ENCODE measurements around the gene HLX.

Gene HLX

DNA sequence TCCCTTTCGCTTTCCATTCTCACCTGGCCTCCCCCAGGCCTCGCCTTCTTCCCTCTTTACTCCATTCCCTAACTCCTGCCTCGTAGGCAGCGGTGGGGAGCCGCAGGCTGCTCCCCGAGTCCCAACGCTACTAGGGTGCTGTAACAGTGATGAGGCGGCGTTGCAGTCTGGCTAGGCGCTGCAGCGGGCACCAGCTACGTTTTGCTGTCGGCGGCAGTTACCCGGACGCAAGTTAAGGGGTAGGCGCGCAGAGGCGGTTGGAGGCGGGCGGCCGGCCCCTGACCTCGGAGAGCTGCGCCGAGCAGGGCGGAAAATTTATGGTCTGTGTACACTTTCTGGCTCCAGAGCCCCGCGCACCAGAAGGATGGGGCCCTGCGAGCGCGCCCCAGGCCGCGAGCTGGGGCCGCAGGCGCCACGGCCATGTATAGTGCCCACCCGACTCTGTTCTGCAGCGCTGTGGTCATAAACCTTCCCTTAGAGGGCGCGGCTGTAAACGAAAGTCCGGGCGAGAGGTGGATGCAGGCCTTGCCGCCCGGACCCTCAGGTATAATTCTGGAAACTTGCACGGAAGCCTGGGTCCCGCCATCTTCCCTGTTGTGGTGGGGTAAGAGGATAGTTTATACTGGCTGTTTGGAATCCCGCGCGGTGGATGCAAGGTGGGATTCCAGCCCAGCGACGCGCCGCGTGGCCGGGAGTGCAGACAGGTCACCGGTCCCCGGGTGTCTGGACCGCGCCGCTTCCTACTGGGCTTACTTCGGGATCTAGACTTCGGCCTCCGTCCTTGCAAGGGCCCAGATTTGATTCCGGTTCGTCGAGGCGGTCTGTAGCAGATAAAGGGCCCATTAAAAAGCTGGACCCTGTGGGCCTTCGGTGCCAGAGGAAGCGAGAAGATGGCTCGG, 15.0 kb downstream of the HLX start:
- in situ Hi-C loops (cut with MboI; ENCODE audit: low sequenced_read_pairs): loop anchor here (25.0 kb wide), 1 partner anchor 843 kb away; the partner anchor contains the start of gene DUSP10

DNA sequence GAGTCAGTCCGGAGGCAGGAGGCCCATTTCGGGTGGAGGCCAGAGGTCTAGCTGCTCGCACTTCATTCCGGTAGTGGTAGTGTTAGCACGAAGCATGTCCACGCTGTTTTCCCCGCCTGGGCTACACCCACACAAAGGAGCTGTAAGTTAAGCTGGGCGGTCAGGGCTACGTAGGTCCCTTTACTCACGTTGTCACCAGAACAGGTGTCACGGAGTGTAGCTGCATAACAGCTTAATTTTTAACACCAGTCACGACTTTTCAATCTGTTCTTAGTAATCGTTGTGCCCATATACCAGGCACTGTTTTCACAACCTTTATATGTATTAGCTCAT, 15.6 kb downstream of the HLX start:
- in situ Hi-C loops (cut with MboI; ENCODE audit: low sequenced_read_pairs): loop anchor here (25.0 kb wide), 1 partner anchor 842 kb away; the partner anchor contains the start of gene DUSP10

DNA sequence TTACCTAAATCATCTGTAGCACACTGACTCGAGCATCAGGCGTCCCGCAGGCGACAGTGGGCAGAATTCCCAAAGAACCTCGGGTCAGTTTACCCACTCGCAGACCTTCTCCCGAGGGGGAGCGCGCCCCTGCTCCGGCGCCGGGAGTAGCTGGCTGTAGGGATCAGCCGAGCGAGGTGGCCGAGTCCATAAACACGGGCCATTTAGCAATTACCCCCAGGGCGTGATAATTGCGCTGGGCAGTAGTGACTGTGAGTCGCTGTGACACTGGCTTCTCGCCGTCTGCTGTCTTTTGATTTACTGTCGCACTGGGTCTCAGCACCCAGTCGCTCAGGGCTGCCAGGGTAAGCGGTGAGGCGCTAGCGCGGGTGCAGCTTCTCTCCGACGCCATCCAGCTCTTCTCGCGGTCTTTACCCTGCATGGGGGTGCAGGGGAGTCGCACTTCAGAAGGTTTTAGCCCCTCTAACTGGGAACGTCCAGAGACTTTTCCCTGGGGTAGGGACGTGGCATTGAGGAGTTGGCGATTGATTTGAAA, 16.2 kb downstream of the HLX start:
- in situ Hi-C loops (cut with MboI; ENCODE audit: low sequenced_read_pairs): loop anchor here (25.0 kb wide), 1 partner anchor 842 kb away; the partner anchor contains the start of gene DUSP10

DNA sequence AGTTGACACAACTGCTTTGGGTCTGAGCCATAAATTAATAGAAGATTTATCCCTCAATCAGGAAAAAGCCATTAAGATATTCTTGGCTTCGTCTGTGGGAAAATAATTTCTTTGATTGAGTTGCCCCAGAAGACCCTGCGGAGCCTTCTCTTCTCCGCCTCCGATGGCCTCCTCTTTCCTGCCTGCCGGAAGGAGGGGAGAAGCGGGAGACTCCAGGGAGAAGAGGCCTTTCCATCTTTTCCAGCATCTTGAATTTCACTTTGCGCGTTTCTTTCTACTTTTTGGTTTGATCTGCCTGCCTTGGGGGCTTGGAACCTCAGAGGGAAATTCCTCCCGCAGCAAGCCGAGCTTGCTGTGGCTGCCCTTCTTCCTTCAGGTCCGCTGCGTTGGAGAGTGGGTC, 16.8 kb downstream of the HLX start:
- in situ Hi-C loops (cut with MboI; ENCODE audit: low sequenced_read_pairs): loop anchor here (25.0 kb wide), 1 partner anchor 841 kb away; the partner anchor contains the start of gene DUSP10

DNA sequence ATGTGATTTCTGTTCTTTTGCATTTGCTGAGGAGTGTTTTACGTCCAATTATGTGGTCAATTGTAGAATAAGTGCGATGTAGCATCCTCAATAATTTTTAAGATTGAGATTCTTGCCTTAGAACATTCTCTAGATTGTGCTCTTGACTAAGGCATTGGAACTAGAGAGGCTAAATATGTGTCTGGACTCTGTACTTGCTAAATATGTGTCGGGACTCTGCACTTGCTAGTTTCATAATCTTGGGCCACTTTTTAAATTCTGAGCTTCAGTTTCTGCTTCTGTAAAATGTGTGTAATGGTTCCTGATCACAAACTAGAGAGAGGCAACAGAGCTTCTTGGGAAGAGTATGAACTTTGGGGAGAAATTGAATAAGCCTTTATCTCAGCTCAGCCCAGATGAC, 21.6 kb downstream of the HLX start:
- in situ Hi-C loops (cut with MboI; ENCODE audit: low sequenced_read_pairs): no loop called here

DNA sequence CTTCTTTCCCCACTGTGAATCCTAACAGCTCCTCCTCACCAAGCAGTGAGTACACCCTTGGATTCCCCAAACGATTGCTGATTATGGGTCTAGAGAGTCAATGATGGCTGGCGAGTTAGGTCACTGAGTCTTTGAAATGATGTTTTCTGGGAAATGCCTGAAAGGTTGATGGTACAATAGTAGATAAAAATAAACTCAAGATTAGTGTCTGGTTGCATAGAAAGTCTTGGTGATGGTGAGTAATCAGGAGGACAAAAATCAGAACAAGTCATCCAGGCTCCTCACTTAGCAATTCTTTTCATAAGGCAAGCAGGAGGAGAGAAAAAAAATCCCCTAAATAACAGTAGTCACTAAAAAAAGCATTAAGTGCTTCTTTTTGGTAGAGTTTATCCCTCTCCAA, 22.6 kb downstream of the HLX start:
- in situ Hi-C loops (cut with MboI; ENCODE audit: low sequenced_read_pairs): no loop called here

DNA sequence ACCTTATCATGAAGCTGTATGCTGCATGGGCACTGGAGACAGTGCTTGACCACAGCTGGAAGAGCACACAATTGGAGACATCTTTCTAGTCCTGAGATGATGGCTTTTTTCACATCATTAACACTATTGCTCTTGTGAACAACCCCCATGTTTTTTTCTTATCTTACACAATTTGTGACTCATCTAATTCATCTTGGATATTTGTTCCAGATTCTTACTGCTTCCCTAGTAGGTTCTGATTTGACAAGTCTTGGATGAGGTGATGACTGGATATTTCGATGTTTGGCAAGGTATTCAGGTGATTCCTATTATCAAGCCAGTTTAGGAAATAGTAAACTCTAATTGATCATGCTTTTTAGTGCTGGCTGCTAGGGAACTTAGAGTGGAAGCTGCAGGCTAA, 23.7 kb downstream of the HLX start:
- in situ Hi-C loops (cut with MboI; ENCODE audit: low sequenced_read_pairs): no loop called here

DNA sequence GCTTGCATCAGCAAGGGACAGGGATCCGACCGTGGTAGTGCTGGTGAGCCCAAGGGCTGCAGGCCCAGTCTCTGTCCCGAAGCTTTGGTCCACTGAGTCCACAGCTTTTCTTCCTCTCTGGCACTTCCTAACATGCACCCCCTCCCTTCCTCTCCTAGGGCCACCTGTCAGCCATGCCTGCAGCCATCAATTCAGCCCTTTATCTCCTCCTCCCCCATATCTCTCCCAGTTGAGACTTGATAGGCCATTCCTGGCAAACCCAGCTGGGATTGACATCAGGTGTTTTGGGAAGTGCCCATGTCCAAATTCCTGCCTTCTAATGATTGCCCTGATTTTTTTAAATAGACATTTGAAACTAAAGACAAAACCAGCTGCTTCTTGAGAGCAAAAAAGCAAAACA, 25.6 kb downstream of the HLX start:
- in situ Hi-C loops (cut with MboI; ENCODE audit: low sequenced_read_pairs): no loop called here

DNA sequence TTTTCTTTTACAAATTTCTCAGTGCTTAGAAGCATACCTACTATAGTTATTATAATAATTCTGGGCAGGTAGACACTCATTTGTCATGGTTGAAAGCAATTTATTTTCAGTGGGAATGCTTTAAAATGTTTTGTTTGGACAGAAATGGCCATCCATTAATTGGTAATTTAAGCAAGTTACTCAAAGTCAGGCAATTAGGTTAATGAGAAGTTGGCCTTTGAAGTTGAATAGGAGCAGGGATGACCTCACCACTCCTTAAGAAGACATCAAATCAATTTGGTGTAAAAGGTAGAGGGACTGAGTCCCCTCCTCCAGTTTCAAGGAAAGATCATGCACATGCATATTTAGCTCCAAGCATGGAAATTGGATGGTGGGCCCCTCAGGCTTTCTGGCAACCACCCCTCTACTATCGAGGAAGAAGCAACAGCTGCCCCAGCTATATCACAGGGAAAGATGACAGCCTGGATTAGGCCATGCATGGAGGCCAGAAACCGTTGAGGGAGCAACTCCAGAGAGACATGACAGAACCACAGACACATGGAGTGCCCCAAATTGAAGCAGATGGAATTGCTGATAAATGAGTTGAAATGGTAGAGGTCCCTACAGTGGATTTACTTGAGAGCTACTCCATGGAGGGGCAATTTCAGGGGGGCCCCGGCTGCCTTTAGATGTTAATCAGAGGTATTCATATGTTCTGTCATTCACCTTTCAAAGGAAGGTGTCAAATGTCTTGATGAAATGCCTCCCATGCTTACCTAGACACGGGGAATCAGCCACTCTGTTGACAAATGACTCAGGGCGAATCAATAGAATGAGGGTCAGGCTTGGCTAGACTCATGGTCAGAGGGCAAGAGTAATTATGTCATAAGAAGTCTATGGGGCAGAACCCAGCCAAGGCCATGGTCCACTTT, 26.7 kb downstream of the HLX start:
- in situ Hi-C loops (cut with MboI; ENCODE audit: low sequenced_read_pairs): no loop called here

DNA sequence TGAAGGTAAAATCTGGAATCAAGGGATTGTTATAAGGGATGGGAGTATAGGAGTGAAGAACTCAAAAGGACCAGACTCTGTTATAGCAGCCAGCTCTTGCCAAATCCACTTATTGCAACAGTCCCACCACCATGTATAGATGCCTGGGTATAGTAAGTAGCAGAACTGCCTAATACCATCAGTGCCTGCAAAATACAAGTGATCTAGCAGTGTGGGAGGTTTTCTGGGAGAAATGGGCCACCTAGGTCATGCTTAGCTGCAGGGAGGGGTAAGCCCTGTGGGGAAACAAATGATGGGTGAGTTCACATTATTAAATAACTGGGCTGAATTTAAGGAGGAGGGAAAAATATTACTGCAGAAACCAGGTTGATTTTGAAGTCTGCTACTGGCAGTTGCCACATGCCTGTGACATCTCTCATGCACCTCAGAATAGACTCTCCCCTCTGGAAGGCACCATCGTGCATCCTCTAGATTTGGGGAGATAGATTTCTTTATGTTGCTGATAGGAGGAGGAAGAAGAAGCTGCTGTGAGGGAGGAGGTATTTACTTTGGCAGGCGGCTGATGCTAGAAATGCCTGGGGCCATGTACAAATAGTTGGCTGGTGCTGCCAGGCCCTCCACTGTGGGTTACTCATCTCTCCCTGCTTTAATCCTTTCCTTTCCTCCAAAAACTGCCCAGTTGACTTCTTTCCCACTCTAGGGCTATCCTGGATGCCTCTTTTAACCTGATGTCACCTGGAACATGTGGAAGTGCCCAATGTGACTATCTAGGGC, 27.5 kb downstream of the HLX start:
- in situ Hi-C loops (cut with MboI; ENCODE audit: low sequenced_read_pairs): no loop called here

DNA sequence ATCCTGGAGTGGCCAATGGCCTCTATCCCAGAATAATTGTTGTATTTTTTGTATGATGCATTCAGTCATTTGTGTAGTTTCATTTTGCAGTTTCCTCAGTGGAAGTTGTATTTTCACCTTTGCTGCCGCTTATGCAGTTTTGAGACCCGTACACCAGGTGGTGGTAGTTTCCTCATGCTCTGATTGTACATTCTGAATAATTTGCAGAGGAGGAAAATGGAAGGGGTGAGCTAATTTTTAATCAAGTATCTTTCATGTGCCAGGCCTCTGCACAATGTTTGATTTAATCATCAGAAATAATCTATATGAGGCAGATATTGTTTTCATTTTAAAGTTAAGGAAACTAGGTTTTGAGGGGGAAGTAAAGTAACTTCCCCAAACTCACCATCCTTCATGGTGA, 29.5 kb downstream of the HLX start:
- in situ Hi-C loops (cut with MboI; ENCODE audit: low sequenced_read_pairs): no loop called here

DNA sequence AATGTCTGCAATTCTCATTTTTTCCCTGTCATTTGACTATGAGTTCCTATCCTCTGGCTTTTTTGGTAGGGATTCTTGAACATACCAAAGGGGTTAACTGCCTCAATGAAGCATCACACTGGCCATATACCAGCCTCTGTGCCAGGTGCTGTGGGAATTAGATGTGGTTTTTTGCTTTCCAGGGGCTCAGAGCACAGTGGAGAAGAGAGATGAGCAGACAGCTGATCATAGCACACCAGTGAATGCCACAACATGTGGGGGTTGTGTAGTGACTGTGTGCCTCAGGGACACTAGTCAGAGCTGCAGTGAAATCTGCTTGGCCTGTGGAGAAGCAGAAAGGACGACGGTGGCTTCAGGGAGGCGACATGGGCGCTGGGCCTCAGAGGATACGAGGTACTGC, 30.8 kb downstream of the HLX start:
- in situ Hi-C loops (cut with MboI; ENCODE audit: low sequenced_read_pairs): no loop called here

DNA sequence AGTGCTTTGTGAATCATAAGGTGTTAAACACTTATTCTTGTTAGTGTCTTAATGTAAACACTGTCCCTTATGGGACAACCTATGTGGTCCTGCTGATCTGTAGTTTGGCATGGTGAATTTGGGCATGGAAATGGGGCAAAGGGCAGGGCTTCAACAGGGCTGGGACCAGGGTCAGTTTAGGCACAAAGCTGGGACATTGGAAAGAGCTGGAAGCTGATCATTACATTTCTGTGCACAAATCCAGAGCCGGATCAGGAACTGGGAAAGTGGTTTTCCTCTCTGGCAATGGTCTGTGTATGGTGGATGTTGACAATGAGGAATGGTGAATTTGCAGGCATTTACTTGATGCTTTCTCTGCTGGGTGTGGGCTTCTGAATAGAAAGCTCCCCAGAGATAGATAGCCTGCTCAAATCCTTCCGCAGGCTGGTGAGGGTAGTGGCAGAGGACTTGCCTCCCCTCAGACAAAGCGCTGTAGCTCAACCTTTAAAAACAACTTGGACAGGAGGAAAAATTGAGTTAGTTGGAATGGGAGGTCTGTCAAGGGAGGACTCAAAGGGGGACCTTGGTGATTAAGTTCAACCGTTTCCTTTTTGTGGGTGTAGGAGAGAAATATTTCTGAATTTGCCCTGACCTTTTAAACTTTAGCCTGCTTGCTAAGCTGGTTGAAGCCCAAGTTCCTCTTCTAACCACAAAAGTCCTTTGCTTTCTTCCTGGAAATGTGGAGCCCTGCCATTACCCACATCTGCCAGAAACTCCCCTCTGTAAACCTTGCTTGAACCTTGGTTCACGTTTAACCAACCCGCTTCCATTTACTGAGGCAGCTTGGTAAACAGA, 35.3 kb downstream of the HLX start:
- in situ Hi-C loops (cut with MboI; ENCODE audit: low sequenced_read_pairs): no loop called here

DNA sequence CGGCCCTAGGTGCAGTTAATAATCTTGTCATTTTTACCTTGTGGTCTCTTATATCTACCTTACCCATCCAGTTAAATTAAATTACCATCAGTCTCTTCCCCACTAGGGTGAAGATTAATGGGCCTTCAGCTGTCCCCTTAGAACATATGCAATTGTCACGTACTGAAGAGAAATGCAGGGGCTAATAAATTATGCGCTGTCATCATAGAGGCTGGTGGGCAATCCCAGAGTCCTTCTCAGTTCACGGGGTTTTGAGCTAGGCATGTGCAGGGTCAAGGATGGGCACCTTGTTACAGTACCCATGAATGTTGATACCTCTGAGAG, 35.8 kb downstream of the HLX start:
- in situ Hi-C loops (cut with MboI; ENCODE audit: low sequenced_read_pairs): no loop called here

DNA sequence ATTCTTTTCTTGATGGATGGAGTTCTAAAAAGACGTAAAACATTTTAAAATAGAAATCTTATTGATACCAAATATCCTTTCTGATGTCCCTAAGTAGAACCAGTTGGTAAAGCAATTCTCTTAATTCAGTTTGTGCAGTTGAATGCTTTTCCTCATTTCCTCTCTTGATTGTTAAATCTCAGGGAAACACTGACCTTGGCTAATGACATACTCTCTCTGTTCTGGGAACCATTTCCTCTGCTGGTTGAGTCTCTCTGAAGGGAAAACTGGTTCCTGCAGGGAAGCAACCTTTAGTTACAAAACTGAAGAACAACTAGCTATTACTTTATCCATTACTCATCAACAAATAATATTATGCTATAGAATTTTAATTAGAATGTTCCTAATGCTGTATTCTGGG, 36.7 kb downstream of the HLX start:
- in situ Hi-C loops (cut with MboI; ENCODE audit: low sequenced_read_pairs): no loop called here

DNA sequence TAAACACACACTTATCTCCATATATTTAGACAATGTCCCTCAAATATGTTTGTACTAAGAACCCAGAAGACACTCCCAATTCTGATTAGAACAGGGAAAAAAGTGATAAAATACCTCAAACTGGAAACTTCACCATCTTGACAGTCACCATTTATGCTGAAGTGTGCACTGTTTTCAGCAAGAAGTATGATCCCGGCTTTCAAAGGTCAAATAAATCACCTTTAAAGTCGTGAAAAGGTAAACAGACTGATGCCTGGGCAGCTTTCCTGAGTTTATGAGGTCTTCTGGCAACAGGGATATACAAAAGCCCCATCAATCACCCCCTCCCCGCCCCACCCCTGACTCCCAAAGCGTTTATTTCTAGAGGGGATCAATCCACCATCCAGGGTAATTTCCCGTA, 37.9 kb downstream of the HLX start:
- in situ Hi-C loops (cut with MboI; ENCODE audit: low sequenced_read_pairs): no loop called here

DNA sequence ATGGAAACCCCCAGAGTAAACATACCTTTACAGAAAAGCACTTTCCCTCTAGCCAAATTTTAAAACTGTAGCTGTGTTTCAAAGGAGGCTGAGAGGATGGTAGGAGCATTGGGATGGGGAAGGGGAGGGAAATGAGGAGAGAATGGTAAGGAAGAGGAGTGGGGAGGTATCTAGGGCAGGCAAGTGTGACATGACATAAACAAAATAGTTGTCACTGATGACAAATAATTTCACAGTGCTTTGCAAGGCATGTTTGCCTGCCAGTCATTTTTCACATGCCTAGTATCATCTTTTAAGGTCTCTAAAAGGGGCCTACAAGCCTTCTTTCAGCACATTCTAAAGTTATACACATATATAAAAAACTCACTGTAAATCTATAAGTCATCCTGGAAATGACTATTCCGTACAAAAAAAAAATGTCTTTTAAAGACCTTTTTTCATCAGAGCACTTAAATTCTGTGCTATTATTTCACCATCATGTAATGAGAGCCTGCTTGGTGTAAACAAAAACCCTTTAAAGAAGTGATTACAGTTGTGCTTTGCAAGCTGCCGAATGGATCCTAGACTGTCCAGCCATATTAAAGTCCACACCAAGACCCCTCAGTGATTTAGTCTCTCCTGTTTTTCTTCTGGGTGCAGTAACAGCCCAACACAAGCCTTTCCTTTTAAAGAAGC, 38.4 kb downstream of the HLX start:
- in situ Hi-C loops (cut with MboI; ENCODE audit: low sequenced_read_pairs): no loop called here

DNA sequence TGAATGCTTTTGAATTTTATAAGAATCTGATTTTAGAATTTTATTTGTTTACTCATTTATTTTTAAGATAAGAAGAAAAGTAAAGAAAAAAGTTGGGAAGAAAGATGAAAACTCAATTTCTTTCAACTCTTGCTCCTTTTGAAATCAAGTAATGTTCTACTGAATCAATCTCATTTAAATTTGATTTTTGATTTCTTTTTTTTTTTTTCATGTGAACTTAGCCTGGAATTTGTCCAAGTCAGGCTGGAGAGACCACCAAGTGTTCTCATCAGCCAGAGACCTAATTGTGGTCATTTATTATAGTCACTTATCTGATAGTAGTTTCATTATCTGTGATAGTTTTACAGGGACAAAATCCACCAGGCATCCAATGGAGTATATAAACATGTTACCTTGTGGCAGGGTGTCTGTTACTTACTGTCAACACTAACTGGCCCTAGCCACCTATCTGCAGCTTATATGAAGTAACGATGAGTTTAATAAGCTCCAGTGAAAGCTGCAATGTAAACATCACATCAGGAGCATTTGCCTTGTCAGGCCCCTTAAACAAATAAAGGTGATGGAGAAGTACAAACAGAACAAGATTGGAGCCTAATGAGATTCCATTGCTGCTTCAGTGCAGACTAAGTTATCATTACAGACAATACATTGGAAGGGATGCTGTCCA, 39.2 kb downstream of the HLX start:
- in situ Hi-C loops (cut with MboI; ENCODE audit: low sequenced_read_pairs): no loop called here

DNA sequence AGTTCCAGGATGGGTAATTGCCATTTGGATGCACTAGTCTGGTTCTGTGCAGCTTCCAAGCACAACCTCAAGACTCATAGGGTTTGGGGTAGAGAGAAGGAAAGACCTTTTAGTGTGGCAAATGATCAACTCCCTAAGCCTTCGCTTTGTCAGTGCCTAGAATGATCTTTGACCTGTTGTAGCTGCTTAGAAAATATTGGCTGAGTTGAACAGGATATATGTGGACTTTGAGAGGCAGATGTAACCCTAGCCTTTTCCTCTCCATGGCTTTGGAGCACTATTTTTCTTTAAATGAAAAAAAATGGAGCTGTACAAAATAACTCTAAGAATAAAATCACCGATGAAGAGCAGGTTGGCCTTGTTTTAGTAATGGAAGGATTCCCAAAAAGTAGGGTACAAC, 41.7 kb downstream of the HLX start:
- in situ Hi-C loops (cut with MboI; ENCODE audit: low sequenced_read_pairs): no loop called here

Measured in HL-60/S4 treated with retinoic acid at 250 ng/mL for 4 days and 3 days (cell line).